ENCODE measurements around the gene ATF7.

GRCh38 chr12:53518381-53518780 lies 107.8 kb downstream of the ATF7 start:
- no peak for TF ChIP-seq EZH2 (IDR thresholded peaks at IDR 0.05)
- TF ChIP-seq POLR2AphosphoS5 (IDR thresholded peaks at IDR 0.05; ENCODE audit: borderline replicate concordance, low read depth, low read length): no peak
